ENCODE measurements around the gene SUMF1.

The SUMF1 gene

DNA sequence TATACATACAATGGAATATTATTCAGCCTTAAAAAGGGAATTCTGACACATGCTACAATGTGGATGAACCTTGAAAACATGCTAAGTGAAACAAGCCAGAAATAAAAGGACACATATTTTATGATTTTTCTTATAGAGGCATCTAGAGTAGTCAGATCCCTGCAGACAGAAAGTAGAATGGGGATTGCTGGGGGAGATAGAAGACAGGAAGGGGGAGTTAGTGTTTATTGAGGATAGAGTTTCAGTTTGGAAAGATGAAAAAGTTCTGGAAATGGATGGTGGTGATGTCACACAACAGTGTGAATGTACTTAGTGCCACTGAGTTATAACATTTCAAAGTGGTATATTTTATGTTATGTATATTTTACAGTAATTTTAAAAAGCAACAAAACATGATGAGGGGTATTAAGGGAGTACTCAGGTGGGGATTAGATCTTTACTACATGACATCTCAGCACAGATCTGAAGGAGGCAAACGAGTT lies 30.8 kb upstream of the SUMF1 start:
- no peak for DNase-seq (ENCODE audit: low read depth in 3 of 3)

GRCh38 chr3:4497005-4497692 lies 30.1 kb upstream of the SUMF1 start:
- no peak for DNase-seq (ENCODE audit: low read depth in 3 of 3)

- no peak for DNase-seq (ENCODE audit: low read depth in 3 of 3)
These were observed 29.0 kb upstream of the SUMF1 start for GRCh38 chr3:4496087-4496452.

- no peak for DNase-seq (ENCODE audit: low read depth in 3 of 3)
These were observed 28.4 kb upstream of the SUMF1 start for GRCh38 chr3:4495294-4496086.

- DNase-seq (ENCODE audit: low read depth in 3 of 3) = no peak
These were observed 27.8 kb upstream of the SUMF1 start for GRCh38 chr3:4494895-4495264.

GRCh38 chr3:4493941-4494894 lies 27.1 kb upstream of the SUMF1 start:
- no peak for DNase-seq (ENCODE audit: low read depth in 3 of 3)

DNA sequence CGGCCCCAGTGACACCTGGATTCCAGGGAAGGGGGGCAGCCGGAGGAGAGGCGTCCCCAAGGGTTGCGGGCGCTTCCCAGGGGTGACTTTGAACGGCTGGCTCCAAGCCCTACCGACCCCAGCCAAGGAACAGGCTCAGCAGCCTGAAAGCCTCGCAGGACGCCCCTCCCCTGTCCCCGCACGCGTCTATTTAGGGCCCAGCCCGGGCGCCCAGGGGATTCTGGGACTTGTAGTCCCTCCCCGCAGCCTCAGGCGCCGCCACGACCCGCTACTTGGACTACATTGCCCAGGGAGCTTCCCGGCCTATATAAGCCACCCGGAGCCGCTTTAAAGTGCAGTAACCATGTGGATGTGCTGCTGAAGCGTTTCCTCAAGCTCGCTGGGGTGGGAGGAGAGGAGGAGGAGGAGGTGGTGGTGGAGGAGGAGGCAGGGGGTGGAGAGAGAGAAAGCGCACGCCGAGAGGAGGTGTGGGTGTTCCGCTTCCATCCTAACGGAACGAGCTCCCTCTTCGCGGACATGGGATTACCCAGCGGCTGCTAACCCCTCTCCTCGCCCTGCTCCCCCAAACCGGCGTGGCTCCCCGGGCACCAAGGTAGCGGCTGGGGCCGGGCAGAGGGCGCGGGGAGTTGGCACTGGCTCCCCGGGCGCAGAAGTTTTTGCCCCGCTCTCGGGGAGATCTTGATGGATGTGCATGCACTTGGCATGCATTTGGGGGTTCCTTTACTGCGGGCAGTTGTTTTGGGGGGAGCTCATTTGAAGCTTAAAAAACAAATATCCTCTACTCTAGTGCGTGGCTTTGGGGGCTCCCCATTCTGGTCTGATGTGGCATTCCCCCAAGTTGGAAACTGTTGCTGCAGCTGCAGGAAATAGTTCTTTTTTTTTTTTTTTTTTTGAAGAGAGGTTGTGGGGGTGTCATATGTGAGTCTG lies 26.2 kb upstream of the SUMF1 start, which contains the start of gene ITPR1:
TSS of gene ITPR1 (plus strand) at position 335 of the 927 bp plus-strand sequence. CDS start 23,144 bp downstream, outside the sequence.
- DNase-seq (ENCODE audit: low read depth in 3 of 3) = peak; percentile 93 to 99 (median 96)

DNA sequence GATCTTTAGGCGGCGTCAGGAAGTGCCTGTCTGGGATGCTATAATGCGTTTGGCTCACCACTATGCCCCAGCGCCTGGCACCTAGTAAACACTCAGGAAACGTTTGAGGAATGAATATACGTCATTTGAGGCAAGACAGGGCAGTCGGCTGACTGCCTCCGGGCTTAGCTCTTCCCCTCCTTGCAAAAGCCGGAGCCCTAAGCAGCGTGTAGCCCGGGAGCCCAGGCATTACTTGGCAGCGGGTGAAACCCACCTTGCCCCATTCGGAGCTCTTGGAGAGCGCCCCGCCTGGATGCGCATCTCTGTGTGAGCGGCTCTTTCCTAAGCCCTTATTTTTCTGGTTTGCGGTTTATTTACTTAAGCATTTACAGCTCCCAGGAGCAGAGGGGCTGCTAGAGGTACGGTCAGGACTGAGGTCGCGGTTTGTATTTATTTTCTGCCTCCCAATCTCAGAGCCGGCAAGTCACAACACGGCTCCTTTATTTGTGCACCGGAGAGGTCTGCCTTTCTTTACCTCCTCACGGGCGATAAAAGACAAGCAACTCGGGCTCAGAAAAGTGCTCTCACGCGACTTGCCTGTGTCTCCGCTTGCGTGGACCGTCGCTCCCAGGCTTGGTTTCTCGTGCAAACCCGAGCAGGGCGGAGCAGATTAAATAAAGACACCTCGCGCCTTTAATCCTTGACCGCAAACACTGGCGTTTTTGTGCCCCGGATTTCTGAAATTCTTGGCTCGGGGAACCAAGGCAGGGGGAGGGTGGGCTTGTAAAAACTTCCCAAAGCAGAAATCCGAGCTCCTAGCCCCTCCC lies 25.3 kb upstream of the SUMF1 start:
- DNase-seq (ENCODE audit: low read depth in 3 of 3) = peak in 2 of 3 experiments; percentile 10 to 26

DNA sequence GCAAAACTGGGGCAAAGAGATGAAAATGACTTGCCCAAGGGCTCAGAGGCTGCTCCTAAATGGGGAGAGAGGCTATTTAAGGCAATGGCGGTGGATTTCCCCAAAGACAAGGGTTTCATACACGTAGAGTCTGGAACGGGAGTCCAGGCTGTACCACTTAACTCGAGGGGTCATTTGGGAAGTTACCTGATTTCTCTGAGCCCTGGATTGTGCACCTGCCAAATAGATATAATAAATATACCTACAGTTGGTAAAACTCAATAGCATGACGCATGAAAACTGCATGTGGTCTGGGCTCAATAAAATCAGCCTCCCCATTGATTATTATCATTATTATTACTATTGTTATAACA lies 24.8 kb upstream of the SUMF1 start:
- DNase-seq (ENCODE audit: low read depth in 3 of 3) = no peak

DNA sequence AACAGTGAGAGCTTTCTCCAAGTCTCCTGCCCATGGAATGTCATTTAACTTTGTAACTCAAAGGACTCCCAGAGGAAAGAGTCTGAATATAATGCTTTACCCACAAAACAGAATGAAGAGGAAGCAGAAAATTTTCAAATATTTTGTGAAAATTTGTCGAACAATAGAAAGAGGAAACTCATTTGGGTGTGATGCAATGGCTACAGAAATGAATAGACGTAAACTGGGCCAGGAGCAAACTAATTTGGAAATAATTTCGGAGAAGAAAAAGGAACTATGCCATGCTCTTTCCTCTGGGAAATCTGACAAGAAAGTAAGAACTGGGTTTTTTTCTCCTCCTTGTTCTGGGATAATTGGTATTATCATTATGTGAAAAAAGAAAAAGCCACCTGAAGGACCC lies 11.2 kb upstream of the SUMF1 start:
- no peak for DNase-seq (ENCODE audit: low read depth in 3 of 3)

- no peak for DNase-seq (ENCODE audit: low read depth in 3 of 3)
These were observed 9.4 kb upstream of the SUMF1 start for GRCh38 chr3:4476496-4476895.

DNA sequence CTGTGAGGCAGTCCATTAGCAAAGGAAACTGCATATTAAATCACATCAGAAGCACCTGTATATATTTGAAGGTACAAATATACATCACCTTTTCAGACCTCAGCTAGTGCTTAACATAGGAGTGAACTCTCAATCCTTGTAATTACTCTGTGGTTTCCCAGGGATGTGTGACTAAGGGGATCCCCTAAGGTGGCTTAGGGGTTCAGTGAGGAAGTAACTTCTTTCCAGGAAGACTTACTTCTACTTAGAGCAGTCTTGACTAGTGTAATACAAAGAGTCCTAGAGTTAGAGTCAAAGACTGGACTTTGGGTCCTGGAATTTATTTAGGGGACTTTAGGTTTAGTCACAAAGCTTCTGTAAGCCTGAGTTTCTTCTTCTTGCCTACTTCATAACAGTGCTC lies 8.7 kb upstream of the SUMF1 start:
- DNase-seq (ENCODE audit: low read depth in 3 of 3) = no peak

DNA sequence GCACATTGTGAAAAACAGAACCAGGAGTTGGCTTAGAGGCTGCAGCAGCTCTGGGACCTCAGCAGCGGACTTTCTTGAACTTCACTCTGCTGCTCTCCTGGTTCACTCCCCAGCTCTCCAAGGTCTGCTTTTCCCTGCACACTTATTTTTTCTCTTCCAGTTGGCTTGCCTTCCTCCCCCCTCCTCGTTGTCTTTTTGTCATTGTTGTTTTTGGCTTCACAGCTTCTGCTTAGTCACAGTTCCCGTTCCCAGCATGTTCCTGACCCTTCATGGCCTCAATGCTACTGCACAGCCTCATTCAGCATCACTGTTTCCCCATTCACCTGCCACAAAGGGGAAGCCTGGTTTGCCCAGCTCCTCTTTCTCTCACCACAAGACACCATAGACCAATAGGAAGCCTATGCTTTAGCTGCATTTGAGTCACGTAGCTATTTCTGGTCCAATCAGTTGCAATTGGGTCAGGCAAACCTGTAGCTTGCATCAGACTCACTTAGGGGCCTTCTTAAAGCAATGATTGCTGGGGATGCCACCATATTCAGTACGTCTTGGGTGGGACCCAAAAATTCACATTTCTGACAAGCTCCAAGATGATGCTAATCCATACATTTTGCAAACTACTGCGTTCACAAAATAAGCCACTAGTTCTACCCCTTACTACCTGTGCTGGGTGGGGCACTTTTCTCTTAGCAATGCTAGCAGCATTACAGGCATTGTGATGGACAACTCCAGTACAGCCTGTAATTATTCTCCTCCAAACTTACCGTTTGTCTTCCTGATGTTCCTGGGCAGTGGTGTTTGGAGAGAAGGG lies 7.8 kb upstream of the SUMF1 start:
- DNase-seq (ENCODE audit: low read depth in 3 of 3) = no peak

- DNase-seq (ENCODE audit: low read depth in 3 of 3) = no peak
These were observed 5.7 kb upstream of the SUMF1 start for GRCh38 chr3:4472766-4473165.

DNA sequence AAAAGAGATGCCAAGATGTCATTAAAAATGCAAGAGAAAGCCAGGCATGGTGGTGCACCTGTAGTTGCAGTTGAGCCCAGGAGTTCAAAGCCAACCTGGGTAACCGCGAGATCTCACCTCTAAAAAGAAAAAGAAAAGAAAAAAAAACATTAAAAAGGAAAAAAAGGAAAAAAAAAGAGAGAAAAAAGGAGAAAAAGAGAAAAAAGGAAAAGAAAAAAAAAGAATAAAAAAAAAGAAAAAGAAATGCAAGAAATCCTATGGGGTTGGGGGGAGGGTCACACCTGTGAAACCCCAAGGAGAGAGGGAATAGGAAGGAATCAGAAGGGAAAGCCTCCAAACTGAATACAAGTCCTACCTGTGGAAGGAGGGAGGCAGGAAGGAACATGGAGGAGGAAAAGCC lies 5.2 kb upstream of the SUMF1 start:
- DNase-seq (ENCODE audit: low read depth in 3 of 3) = no peak

DNA sequence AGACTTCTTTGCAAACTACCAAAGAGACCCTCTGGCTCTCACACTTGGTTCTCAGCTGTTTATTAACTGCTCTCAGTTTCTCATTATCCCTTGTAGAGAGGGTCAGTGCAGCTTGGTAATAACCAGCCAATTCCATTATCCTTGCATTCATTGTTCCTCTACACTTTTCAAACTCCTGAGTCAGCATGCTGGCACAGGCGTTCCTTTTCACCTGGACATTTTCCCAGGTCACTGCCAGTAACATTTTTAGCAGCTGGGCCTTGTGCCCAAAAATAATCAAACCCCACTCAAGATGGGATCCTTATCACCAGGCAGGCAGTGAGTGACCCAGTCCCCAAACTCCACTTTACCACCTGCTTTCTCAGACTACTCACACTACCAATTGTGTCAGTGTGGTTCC lies 4.8 kb upstream of the SUMF1 start:
- no peak for DNase-seq (ENCODE audit: low read depth in 3 of 3)

GRCh38 chr3:4467522-4467867 lies 426 bp upstream of the SUMF1 start:
- no peak for DNase-seq (ENCODE audit: low read depth in 3 of 3)

- DNase-seq (ENCODE audit: low read depth in 3 of 3) = no peak
These were observed 2.5 kb downstream of the SUMF1 start for GRCh38 chr3:4464576-4464975.

DNA sequence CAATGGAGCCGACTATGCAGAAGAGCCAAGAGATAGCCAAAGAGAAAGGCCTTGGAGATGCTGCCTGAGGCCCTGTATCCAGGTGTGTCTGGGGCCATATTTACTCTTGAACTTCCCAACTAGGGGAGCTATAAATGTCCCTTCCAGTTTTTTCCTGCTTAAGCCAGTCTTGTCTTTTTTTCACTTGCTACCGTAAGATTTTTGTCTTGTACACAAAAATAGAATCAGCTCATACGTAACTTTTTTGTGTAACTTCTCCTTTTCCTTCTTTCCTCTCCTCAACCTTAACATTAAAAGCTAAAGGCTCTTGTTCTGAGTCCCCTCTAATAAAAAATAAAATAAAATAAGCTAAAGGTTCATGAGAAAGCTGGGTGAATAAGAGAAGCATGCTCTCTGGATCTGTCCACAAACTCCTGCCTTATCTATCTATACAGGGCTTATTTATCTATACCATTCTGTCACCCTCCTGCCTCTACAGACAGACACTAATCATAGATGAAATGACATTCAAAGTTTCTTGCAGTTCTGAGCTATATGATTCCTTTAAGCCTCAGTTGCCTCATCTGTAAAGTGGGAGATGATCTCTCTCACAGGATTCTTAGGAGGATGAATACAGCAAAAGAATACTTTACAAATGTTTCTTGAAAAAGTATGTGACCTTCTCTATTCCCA lies 4.6 kb downstream of the SUMF1 start:
- no peak for DNase-seq (ENCODE audit: low read depth in 3 of 3)

Data from stimulated activated CD4-positive, alpha-beta T cell treated with anti-CD3 and anti-CD28 coated beads, TNF-alpha, amount 100 ng/mL, for 4 hours (primary cell).